DND-41 (cell line): ENCODE measurements around the gene RAB9B.

Experiments used
- ATAC-seq: fragments of 200-7000 bp; cut with Tn5 transposase; 3 replicates; pipeline ENCODE4 v1.9.1; 2021; ENCODE audit warnings: low read depth; ENCODE audit not compliant: insufficient read depth
- DNase-seq: peaks from one replicate; pipeline ENCODE4 v3.0.0-alpha.2; 2020
- H2AFZ ChIP-seq: 2 replicates; pipeline ENCODE4 v1.6.0; 2012; ENCODE audit warnings: low read depth, low read length
- H3K27ac ChIP-seq: 2 replicates; pipeline ENCODE4 v1.5.1; 2012; ENCODE audit warnings: low read length, inconsistent platforms
- H3K27me3 ChIP-seq: fragments of 200-600 bp; sonication (generic); 2 replicates; pipeline ENCODE4 v1.6.0; 2012; ENCODE audit warnings: low read length, mild to moderate bottlenecking, inconsistent platforms; ENCODE audit not compliant: insufficient read depth, poor library complexity
- H3K36me3 ChIP-seq: 2 replicates; pipeline ENCODE4 v1.5.1; 2012; ENCODE audit warnings: low read length, inconsistent platforms; ENCODE audit not compliant: insufficient read depth
- H3K4me1 ChIP-seq: 2 replicates; pipeline ENCODE4 v1.5.1; 2012; ENCODE audit warnings: mild to moderate bottlenecking, low read length; ENCODE audit not compliant: insufficient read depth
- H3K4me2 ChIP-seq: 2 replicates; pipeline ENCODE4 v1.6.0; 2012; ENCODE audit warnings: mild to moderate bottlenecking, moderate library complexity, low read length, inconsistent platforms; ENCODE audit not compliant: insufficient read depth
- H3K4me3 ChIP-seq, 2 experiments: fragments of 200-600 bp in 1 of 2; shearing (Covaris generic) in 1 of 2; 2 replicates each; pipeline ENCODE4 v1.5.1; 2012 to 2016; ENCODE audit warnings: inconsistent platforms in 2 of 2, low read length in 2 of 2, mild to moderate bottlenecking in 2 of 2, low read depth in 1 of 2, moderate library complexity in 1 of 2
- H3K79me2 ChIP-seq: 2 replicates; pipeline ENCODE4 v1.6.0; 2012; ENCODE audit warnings: low read length, inconsistent platforms; ENCODE audit not compliant: insufficient read depth
- H3K9ac ChIP-seq: 2 replicates; pipeline ENCODE4 v1.6.0; 2012; ENCODE audit warnings: low read depth, mild to moderate bottlenecking, inconsistent platforms, low read length, moderate library complexity
- H3K9me3 ChIP-seq: 2 replicates; pipeline ENCODE4 v1.5.1; 2012; ENCODE audit warnings: low read length, moderate library complexity, mild to moderate bottlenecking, inconsistent platforms; ENCODE audit not compliant: insufficient read depth, severe bottlenecking
- H4K20me1 ChIP-seq: 2 replicates; pipeline ENCODE4 v1.6.0; 2012; ENCODE audit warnings: low read length; ENCODE audit not compliant: insufficient read depth
- CTCF ChIP-seq: IDR thresholded peaks from 2 replicates; pipeline ENCODE4 v1.5.1; 2012; ENCODE audit warnings: borderline replicate concordance, low read length, moderate library complexity, mild to moderate bottlenecking; ENCODE audit not compliant: poor library complexity, severe bottlenecking; ENCODE audit errors: extremely low read depth
- EZH2 ChIP-seq: IDR thresholded peaks from 3 replicates; pipeline ENCODE4 v1.6.1; 2012; ENCODE audit warnings: borderline replicate concordance, low read depth, mild to moderate bottlenecking, moderate library complexity, low read length, inconsistent platforms; ENCODE audit not compliant: severe bottlenecking

RAB9B gene

GRCh38 chrX:103831803-103832544 is at the start of gene RAB9B:
Gene RAB9B (minus strand): TSS chrX:103832257. CDS start chrX:103825784, 6,473 bp downstream.
- Histone ChIP-seq H3K9me3 (no peaks in the 10 kb centered on the region), H4K20me1 (no peaks in the 10 kb centered on the region), H3K27ac (peak within 1 kb of the TSS; percentile 62), H3K4me3 (peak within 1 kb of the TSS; percentile 37 to 75; a peak in 3 of 4 replicates), H3K9ac (peak within 1 kb of the TSS; percentile 70), H3K4me1 (peaks cover 14% of the 10 kb centered on the region), H3K36me3 (no peaks in the 10 kb centered on the region), H3K79me2 (no peaks in the 10 kb centered on the region), H3K27me3 (no peaks in the 10 kb centered on the region), H2AFZ (peak within 1 kb of the TSS; percentile 94), H3K4me2 (peak within 1 kb of the TSS; percentile 71)
- TF ChIP-seq EZH2 = no peak
- TF ChIP-seq CTCF = no peak
- ATAC-seq (peak; percentile 93), DNase-seq (peak; percentile 72)

GRCh38 chrX:103879339-103879738 is 47.3 kb upstream of the RAB9B start:
- Histone ChIP-seq H3K9me3 (no peaks in the 10 kb centered on the region), H3K79me2 (no peaks in the 10 kb centered on the region), H4K20me1 (no peaks in the 10 kb centered on the region), H3K4me2 (no peak overlapping the region), H3K27ac (no peak overlapping the region), H3K9ac (no peak overlapping the region), H3K27me3 (no peaks in the 10 kb centered on the region), H3K36me3 (no peaks in the 10 kb centered on the region), H3K4me3 (no peak overlapping the region), H2AFZ (no peak overlapping the region), H3K4me1 (no peaks in the 10 kb centered on the region)
- ATAC-seq (no peak), DNase-seq (no peak)
- TF ChIP-seq CTCF (no peak), EZH2 (no peak)

- no peaks in the 10 kb centered on the region for H3K27me3 ChIP-seq
- no peak overlapping the region for H3K4me2 ChIP-seq
- H3K9me3 ChIP-seq = no peaks in the 10 kb centered on the region
- H3K27ac ChIP-seq = no peak overlapping the region
- H2AFZ ChIP-seq = no peak overlapping the region
- TF ChIP-seq CTCF (no peak), EZH2 (no peak)
- H3K79me2 ChIP-seq = no peaks in the 10 kb centered on the region
- no peak for DNase-seq
- H3K4me3 ChIP-seq = no peak overlapping the region
- no peaks in the 10 kb centered on the region for H3K4me1 ChIP-seq
- no peaks in the 10 kb centered on the region for H3K36me3 ChIP-seq
- ATAC-seq = no peak
- no peaks in the 10 kb centered on the region for H4K20me1 ChIP-seq
- H3K9ac ChIP-seq = no peak overlapping the region
These were observed 46.5 kb upstream of the RAB9B start for GRCh38 chrX:103878466-103879122.
